Mesothelial cell of epicardium (in vitro differentiated cells): ENCODE measurements around the gene CCDC150. TPM values are rescaled to one million over a fixed set of nuclear protein-coding genes. Genes with fewer than 3 reads are reported as not detected.

ENCODE experiments used
- DNase-seq, 2 experiments: peaks; one replicate each; pipeline ENCODE4 v3.0.0; 2021; ENCODE audit warnings: low spot score in 2 of 2; ENCODE audit not compliant: unreplicated experiment in 2 of 2
- H3K27ac Mint-ChIP-seq: 2 replicates; pipeline ENCODE4 v1.8.0; 2021; ENCODE audit warnings: mixed read lengths
- H3K27me3 Mint-ChIP-seq: 2 replicates; pipeline ENCODE4 v1.8.0; 2021; ENCODE audit warnings: low read depth, mixed read lengths
- H3K36me3 Mint-ChIP-seq: 2 replicates; pipeline ENCODE4 v1.8.0; 2021; ENCODE audit warnings: mixed read lengths
- H3K4me1 Mint-ChIP-seq: 2 replicates; pipeline ENCODE4 v1.8.0; 2021; ENCODE audit warnings: mixed read lengths
- H3K4me3 Mint-ChIP-seq: 2 replicates; pipeline ENCODE4 v1.8.0; 2021; ENCODE audit warnings: mild to moderate bottlenecking, moderate library complexity, mixed read lengths
- H3K9me3 Mint-ChIP-seq: 2 replicates; pipeline ENCODE4 v1.8.0; 2021; ENCODE audit warnings: mixed read lengths
- total RNA-seq: library from RNA; stranded (reverse); gene quantifications from 3 replicates; pipeline ENCODE4 v1.2.1, GENCODE V29; 2021
- TF ChIP-seq, protein P1 (sequence below): fragments of 200-600 bp; sonication (generic); IDR thresholded peaks from one replicate; pipeline ENCODE4 v1.5.0; 2021; ENCODE audit warnings: antibody characterized with exemption; ENCODE audit not compliant: unreplicated experiment

The CCDC150 gene
- total RNA-seq, 1 donor from 2014 or later, result 16.6 TPM

DNA sequence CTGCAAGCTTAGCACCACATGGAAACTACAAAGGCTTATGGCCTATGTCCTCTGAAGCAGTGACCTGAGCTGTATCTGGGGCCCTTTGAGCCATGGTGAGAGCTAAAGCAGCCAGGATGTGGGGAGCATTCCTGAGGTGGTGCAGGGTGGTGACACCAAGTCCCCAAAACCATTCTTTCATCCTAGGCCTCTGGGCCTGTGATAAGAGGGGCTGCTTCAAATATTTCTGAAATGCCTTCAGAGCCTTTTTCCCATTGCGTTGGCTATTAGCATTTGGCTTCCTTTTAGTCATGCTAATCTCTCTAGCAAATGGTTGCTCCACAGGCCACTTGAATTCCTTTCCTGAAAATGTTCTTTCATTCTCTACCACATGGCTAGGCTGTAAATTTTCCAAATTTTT is 13.4 kb downstream of the CCDC150 start:
- Mint-ChIP-seq H3K36me3 (peaks cover 61% of the 10 kb centered on the region), H3K4me1 (no peaks in the 10 kb centered on the region), H3K27me3 (no peaks in the 10 kb centered on the region), H3K9me3 (peaks cover 59% of the 10 kb centered on the region), H3K4me3 (no peak overlapping the region), H3K27ac (no peak overlapping the region)
- TF ChIP-seq, protein P1, sequence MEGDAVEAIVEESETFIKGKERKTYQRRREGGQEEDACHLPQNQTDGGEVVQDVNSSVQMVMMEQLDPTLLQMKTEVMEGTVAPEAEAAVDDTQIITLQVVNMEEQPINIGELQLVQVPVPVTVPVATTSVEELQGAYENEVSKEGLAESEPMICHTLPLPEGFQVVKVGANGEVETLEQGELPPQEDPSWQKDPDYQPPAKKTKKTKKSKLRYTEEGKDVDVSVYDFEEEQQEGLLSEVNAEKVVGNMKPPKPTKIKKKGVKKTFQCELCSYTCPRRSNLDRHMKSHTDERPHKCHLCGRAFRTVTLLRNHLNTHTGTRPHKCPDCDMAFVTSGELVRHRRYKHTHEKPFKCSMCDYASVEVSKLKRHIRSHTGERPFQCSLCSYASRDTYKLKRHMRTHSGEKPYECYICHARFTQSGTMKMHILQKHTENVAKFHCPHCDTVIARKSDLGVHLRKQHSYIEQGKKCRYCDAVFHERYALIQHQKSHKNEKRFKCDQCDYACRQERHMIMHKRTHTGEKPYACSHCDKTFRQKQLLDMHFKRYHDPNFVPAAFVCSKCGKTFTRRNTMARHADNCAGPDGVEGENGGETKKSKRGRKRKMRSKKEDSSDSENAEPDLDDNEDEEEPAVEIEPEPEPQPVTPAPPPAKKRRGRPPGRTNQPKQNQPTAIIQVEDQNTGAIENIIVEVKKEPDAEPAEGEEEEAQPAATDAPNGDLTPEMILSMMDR, result no peak
- no peak for DNase-seq

DNA sequence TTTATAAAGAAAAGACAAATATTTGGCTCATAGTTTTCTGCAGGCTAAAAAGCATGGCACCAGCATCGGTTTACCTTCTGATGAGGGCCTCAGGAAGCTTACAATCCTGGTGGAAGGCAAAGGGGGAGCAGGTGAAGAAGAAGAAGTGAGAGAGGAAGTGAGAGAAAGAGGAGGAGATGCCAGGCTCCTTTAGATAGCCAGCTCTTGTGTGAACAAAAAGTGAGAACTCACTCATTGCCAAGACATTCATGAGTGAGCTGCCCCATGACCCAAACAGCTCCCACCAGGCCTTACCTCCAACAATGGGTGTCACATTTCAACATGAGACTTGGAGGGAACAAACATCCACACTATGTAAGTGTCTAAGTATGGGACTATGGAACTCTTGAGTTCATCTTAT is 14.3 kb downstream of the CCDC150 start:
- Mint-ChIP-seq H3K27ac (no peak overlapping the region), H3K27me3 (no peaks in the 10 kb centered on the region), H3K36me3 (peaks cover 53% of the 10 kb centered on the region), H3K9me3 (peaks cover 49% of the 10 kb centered on the region), H3K4me3 (no peak overlapping the region), H3K4me1 (no peaks in the 10 kb centered on the region)
- TF ChIP-seq, protein P1, result no peak
- DNase-seq, result no peak

DNA sequence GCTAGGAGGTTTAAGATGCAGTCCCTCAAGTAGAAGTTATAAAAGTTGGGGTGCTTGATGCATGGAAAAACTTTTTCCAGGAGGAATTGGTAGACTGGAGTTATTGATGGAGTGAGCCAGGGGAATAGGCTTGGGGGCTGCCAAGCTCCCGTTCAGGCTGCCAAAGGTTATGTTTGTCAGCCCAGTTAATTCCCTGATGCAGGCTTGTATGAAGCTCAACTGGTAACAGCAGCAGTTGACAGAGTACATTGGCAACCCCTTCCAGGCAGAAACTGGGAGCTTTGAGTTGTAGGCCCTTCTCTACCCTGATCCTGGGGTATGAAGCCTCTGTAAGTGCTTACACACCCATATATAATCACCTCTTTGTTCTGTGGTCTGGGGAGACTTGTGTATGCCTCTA is 16.2 kb downstream of the CCDC150 start:
- Mint-ChIP-seq H3K36me3 (peaks cover 37% of the 10 kb centered on the region), H3K9me3 (peaks cover 32% of the 10 kb centered on the region), H3K27me3 (no peaks in the 10 kb centered on the region), H3K27ac (no peak overlapping the region), H3K4me3 (no peak overlapping the region), H3K4me1 (no peaks in the 10 kb centered on the region)
- TF ChIP-seq, protein P1, result no peak
- no peak for DNase-seq

DNA sequence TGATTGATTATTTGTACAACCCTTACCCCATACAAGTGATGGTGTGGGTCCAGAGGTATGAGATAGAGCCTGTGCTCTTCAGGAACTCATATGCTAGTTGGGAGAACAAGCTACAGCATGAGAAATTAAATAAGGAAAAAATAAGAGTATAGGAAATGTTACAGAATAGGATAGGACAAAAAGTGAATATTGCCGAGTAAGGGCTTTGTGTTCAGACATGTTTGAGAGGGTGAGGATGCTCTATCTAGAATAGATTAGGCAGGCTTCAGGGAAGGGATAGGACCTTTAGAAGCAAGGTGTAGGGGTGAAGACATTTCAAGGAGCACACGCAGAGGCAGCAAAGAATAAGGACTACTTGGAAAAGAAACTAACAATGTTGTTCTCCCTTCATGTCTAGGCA is 17.8 kb downstream of the CCDC150 start:
- TF ChIP-seq, protein P1, result no peak
- Mint-ChIP-seq H3K4me3 (no peak overlapping the region), H3K27me3 (no peaks in the 10 kb centered on the region), H3K4me1 (no peaks in the 10 kb centered on the region), H3K36me3 (peaks cover 23% of the 10 kb centered on the region), H3K27ac (no peak overlapping the region), H3K9me3 (peaks cover 16% of the 10 kb centered on the region)
- DNase-seq, result no peak

DNA sequence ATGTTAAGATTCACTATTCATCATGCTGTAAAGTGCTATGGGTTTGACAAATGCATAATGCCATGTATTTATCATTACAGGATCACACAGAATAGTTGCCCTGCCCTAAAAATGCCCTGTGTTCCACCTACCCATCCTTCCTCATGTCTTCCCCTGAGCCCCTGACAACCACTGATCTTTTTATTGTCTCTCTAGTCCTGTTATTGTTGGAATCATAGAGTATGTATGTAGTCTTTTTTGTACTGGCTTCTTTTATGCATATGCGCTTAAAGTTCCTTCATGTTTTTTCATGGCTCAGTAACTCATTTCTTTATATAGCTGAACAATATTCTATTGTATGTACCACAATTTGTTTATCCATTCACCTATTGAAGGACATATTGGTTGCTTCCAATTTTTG is 20.3 kb downstream of the CCDC150 start:
- Mint-ChIP-seq H3K4me1 (no peaks in the 10 kb centered on the region), H3K36me3 (peaks cover 6% of the 10 kb centered on the region), H3K4me3 (no peak overlapping the region), H3K27me3 (no peaks in the 10 kb centered on the region), H3K27ac (no peak overlapping the region), H3K9me3 (no peaks in the 10 kb centered on the region)
- TF ChIP-seq, protein P1, result no peak
- no peak for DNase-seq

DNA sequence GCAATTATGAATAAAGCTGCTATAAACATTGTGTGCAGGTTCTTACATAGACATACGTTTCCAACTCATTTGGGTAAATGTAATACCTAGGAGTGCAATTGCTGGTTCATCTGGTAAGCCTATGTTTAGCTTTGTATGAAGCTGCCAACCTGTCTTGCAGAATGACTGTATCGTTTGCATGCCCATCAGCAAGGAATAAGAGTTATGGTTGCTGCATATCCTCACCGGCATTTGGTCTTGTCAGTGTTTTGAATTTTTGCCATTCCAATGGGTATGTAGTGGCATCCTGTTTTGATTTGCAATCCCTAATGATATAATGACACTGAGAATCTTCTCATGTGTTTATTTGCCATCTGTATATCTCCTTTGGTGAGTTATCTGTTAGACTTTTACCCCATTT is 20.7 kb downstream of the CCDC150 start:
- H3K36me3 Mint-ChIP-seq, result peaks cover 6% of the 10 kb centered on the region
- TF ChIP-seq, protein P1, result no peak
- H3K9me3 Mint-ChIP-seq, result no peaks in the 10 kb centered on the region
- H3K4me3 Mint-ChIP-seq, result no peak overlapping the region
- DNase-seq, result no peak
- H3K4me1 Mint-ChIP-seq, result peaks cover 2% of the 10 kb centered on the region
- H3K27ac Mint-ChIP-seq, result no peak overlapping the region
- no peaks in the 10 kb centered on the region for H3K27me3 Mint-ChIP-seq
